Ovary (tissue), 3 donors: ENCODE data around the gene RXRG.

Source experiments
- EP300 ChIP-seq: sonication (generic); formaldehyde crosslinking; IDR thresholded peaks from one replicate; pipeline ENCODE4 v1.6.1; 2017; ENCODE audit warnings: antibody characterized with exemption
- POLR2A ChIP-seq: fragments of 450-650 bp; IDR thresholded peaks from one replicate; pipeline ENCODE4 v1.6.1; 2017; ENCODE audit warnings: antibody characterized with exemption, mild to moderate bottlenecking, moderate library complexity
- TF ChIP-seq, protein P1 (sequence below), 3 donors: fragments of 450-650 bp in 2 of 3; fragments of 200-600 bp in 1 of 3; IDR thresholded peaks; one replicate each; pipeline versions ENCODE4 v1.5.1 to v1.8.0; 2016 to 2022; ENCODE audit warnings: antibody characterized with exemption in 3 of 3, mild to moderate bottlenecking in 1 of 3
- donor health status: DM: no; HTN: no; CAD: no.

DNA sequence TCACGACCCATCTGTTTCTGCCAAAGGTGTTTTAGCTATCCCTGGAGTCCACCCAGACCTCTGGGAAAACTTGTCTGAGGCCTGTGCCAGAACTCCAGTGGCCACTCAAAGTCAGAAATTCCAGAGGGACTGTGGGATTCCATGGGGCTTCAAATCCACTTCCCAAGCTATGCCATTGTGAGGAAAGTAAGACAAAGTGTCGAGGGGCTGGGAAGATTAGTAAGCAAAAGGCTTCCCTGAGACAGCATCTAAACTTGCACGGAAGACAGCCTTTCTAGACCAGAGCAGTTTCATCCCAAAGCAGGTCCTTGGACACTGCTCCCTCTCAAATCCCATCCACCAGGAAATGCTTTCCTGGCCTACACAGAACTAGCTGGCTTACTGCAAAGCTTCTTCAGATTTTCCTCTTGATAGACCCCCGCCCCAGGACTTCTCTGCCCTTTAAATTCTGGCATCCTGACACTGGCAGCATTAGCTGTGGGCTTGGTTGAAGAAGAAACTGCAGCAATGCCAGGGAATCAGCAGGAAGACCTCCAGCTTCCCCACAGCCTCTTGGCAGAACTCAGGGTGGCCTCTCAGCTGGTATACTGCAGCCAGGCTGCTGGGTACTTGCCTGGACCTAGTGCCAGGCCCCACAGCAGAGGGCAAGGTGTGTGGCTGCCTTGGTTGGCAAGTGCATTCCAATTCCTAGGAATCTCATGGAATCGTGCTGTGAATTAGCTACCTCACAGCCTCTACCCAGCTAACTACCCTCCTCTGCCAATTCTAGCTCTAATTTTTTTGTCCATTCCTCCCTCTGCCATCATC lies 61.1 kb downstream of the RXRG start:
- TF ChIP-seq, protein P1, sequence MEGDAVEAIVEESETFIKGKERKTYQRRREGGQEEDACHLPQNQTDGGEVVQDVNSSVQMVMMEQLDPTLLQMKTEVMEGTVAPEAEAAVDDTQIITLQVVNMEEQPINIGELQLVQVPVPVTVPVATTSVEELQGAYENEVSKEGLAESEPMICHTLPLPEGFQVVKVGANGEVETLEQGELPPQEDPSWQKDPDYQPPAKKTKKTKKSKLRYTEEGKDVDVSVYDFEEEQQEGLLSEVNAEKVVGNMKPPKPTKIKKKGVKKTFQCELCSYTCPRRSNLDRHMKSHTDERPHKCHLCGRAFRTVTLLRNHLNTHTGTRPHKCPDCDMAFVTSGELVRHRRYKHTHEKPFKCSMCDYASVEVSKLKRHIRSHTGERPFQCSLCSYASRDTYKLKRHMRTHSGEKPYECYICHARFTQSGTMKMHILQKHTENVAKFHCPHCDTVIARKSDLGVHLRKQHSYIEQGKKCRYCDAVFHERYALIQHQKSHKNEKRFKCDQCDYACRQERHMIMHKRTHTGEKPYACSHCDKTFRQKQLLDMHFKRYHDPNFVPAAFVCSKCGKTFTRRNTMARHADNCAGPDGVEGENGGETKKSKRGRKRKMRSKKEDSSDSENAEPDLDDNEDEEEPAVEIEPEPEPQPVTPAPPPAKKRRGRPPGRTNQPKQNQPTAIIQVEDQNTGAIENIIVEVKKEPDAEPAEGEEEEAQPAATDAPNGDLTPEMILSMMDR (IDR thresholded peaks at IDR 0.05), result no peak
- no peak for TF ChIP-seq POLR2A
- TF ChIP-seq EP300, result no peak
